ENCODE results near the gene CPSF3. TPM values are rescaled to one million over a fixed set of nuclear protein-coding genes. Genes with fewer than 3 reads are reported as not detected.

CPSF3 gene
- total and polyA plus RNA-seq, 2 of the 13 experiments (the other 11 are each of a cell fraction or from before 2014, with no cell fraction given), result 19.8 to 93.0 TPM

- peak; percentile 91; the same call in 1 of the 2 replicates for TF ChIP-seq IRF9 (CRISPR knock-in tag; IDR thresholded peaks at IDR 0.05; ENCODE audit: borderline replicate concordance)
- no peak for TF ChIP-seq PRPF4 (IDR thresholded peaks at IDR 0.05; ENCODE audit: low read depth, low read length, poor library complexity, severe bottlenecking)
- TF ChIP-seq, protein P1, sequence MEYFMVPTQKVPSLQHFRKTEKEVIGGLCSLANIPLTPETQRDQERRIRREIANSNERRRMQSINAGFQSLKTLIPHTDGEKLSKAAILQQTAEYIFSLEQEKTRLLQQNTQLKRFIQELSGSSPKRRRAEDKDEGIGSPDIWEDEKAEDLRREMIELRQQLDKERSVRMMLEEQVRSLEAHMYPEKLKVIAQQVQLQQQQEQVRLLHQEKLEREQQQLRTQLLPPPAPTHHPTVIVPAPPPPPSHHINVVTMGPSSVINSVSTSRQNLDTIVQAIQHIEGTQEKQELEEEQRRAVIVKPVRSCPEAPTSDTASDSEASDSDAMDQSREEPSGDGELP (IDR thresholded peaks at IDR 0.05; ENCODE audit: borderline replicate concordance, low read depth), result no peak; the same call in 1 of the 2 replicates
- TF ChIP-seq ZNF256 (CRISPR knock-in tag; conservative IDR thresholded peaks at IDR 0.05), result peak; percentile 44
- TF ChIP-seq RFX3 (CRISPR knock-in tag; IDR thresholded peaks at IDR 0.05), result no peak
- no peak; the same call in 1 of the 2 replicates for TF ChIP-seq ZBTB44 (CRISPR knock-in tag; IDR thresholded peaks at IDR 0.05)
- TF ChIP-seq ZNF772 (CRISPR knock-in tag; IDR thresholded peaks at IDR 0.05), result peak; percentile 70
- TF ChIP-seq MAFK (conservative IDR thresholded peaks at IDR 0.05 in 1 of 2, IDR thresholded peaks at IDR 0.05 in 1 of 2; ENCODE audit: low read length in 2 of 2), result no peak
- TF ChIP-seq FOXK1 (CRISPR knock-in tag; IDR thresholded peaks at IDR 0.05; ENCODE audit: borderline replicate concordance, low read depth), result no peak
- 0 out of 2 replicates have a peak, but pooled peaks have one; percentile 3 for TF ChIP-seq MZF1 (CRISPR knock-in tag; IDR thresholded peaks at IDR 0.05; ENCODE audit: borderline replicate concordance)
- peak; percentile 18; the same call in 1 of the 2 replicates for TF ChIP-seq MAZ (IDR thresholded peaks at IDR 0.05; ENCODE audit: borderline replicate concordance, low read depth, low read length)
- TF ChIP-seq MAZ (CRISPR knock-in tag; IDR thresholded peaks at IDR 0.05; ENCODE audit: low read depth), result peak; percentile 96
- peak; percentile 71; the same call in 1 of the 2 replicates for TF ChIP-seq ZNF451 (CRISPR knock-in tag; IDR thresholded peaks at IDR 0.05)
- peak; percentile 75 for TF ChIP-seq IKZF5 (CRISPR knock-in tag; IDR thresholded peaks at IDR 0.05)
- TF ChIP-seq ZNF441 (CRISPR knock-in tag; IDR thresholded peaks at IDR 0.05; ENCODE audit: borderline replicate concordance), result peak; percentile 76; the same call in 1 of the 2 replicates
- peak; percentile 98 for TF ChIP-seq ASH2L (IDR thresholded peaks at IDR 0.05; ENCODE audit: insufficient read length, low read depth, low read length)
- TF ChIP-seq, protein P2, sequence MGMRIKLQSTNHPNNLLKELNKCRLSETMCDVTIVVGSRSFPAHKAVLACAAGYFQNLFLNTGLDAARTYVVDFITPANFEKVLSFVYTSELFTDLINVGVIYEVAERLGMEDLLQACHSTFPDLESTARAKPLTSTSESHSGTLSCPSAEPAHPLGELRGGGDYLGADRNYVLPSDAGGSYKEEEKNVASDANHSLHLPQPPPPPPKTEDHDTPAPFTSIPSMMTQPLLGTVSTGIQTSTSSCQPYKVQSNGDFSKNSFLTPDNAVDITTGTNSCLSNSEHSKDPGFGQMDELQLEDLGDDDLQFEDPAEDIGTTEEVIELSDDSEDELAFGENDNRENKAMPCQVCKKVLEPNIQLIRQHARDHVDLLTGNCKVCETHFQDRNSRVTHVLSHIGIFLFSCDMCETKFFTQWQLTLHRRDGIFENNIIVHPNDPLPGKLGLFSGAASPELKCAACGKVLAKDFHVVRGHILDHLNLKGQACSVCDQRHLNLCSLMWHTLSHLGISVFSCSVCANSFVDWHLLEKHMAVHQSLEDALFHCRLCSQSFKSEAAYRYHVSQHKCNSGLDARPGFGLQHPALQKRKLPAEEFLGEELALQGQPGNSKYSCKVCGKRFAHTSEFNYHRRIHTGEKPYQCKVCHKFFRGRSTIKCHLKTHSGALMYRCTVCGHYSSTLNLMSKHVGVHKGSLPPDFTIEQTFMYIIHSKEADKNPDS (CRISPR knock-in tag; IDR thresholded peaks at IDR 0.05), result no peak; the same call in 1 of the 2 replicates
- TF ChIP-seq ZNF274 (CRISPR knock-in tag; IDR thresholded peaks at IDR 0.05), result peak; percentile 90
- peak; percentile 64; the same call in 1 of the 2 replicates for TF ChIP-seq ZNF678 (CRISPR knock-in tag; IDR thresholded peaks at IDR 0.05)
Observed at GRCh38 chr2:9423100-9423921, at the start of gene CPSF3, which contains the start of gene ITGB1BP1 (continued).
